ENCODE results near the gene GGA1. TPM values are rescaled to one million over a fixed set of nuclear protein-coding genes. Genes with fewer than 3 reads are reported as not detected.

GGA1 gene
- total and polyA plus RNA-seq, 10 of the 15 experiments (the other 5 are each of a cell fraction or from before 2014, with no cell fraction given): 1.4 to 79.4 (median 44.4) TPM

DNA sequence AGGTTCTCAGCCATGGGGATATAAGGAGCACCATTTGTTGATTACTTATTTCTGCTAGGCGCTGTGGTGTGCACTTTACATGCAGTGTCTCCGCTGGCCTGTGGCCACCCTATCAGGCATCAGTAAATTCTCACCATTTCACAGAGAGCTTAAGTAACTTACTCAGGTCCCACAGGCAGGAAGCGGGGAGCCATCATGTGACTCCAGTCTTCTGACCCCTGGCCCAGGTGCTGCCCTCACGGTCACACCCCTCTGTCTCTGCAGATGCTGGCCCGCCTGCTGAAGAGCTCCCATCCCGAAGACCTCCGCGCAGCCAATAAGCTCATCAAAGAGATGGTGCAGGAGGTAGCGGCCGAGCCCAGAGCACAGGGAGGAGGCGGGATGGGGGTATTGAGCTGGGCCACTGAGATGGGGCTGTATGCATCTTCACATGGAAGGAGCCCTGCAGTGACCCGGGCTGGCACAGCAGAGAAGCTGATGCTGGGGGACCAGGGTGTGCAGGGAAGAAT, 12.8 kb downstream of the GGA1 start (continued):
- TF ChIP-seq, protein P1, sequence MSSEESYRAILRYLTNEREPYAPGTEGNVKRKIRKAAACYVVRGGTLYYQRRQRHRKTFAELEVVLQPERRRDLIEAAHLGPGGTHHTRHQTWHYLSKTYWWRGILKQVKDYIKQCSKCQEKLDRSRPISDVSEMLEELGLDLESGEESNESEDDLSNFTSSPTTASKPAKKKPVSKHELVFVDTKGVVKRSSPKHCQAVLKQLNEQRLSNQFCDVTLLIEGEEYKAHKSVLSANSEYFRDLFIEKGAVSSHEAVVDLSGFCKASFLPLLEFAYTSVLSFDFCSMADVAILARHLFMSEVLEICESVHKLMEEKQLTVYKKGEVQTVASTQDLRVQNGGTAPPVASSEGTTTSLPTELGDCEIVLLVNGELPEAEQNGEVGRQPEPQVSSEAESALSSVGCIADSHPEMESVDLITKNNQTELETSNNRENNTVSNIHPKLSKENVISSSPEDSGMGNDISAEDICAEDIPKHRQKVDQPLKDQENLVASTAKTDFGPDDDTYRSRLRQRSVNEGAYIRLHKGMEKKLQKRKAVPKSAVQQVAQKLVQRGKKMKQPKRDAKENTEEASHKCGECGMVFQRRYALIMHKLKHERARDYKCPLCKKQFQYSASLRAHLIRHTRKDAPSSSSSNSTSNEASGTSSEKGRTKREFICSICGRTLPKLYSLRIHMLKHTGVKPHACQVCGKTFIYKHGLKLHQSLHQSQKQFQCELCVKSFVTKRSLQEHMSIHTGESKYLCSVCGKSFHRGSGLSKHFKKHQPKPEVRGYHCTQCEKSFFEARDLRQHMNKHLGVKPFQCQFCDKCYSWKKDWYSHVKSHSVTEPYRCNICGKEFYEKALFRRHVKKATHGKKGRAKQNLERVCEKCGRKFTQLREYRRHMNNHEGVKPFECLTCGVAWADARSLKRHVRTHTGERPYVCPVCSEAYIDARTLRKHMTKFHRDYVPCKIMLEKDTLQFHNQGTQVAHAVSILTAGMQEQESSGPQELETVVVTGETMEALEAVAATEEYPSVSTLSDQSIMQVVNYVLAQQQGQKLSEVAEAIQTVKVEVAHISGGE (CRISPR knock-in tag; IDR thresholded peaks at IDR 0.05): no peak

DNA sequence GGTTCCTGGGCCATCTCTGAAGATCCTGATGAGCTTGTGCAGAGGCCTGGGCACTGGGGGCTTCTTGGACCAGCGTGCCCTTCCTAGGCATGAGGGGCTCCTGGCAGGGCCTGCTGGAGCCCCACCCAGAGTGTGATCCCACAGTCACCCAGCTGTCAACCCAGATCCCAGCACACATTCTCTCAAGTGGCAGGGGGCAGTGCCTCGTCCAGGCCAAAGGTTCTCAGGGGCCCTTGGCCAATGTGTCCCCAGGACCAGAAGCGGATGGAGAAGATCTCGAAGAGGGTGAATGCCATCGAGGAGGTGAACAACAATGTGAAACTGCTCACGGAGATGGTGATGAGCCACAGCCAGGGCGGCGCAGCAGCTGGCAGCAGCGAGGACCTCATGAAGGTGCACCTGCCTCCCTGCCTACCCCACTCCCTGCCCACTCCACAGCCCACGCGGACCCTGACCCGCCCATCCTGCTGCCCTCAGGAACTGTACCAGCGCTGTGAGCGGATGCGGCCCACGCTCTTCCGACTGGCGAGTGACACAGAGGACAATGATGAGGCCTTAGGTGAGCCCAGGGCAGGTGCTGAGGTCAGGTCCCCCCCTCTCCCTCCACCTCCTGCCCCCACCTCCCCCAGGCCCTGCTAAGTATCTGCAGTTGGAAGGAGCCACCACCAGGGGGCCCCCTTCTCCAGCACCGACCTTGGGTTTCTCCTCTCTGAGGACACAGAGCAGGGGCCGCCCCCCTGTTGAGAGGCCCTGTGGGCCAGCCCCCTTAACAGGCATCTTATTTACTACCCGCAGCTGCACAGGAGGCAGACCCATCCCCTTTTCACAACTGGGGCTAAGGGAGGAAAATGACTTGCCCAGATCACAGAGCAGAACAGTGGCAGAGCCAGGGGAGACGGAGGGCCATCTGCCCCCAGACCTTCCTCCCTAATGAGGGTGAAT, 14.7 kb downstream of the GGA1 start:
- in situ Hi-C loops (cut with MboI) (no loop called here), intact Hi-C loops (cut with micrococcal nuclease; ENCODE audit: unreplicated experiment) (loop anchor here (1.0 kb wide), 1 partner anchor 58 kb away; no protein-coding TSS in a partner anchor)
- ChIA-PET SMC1A (ENCODE audit: uncharacterized antibody, unreplicated experiment) (interaction anchor here (1.6 to 5.9 kb wide), 3 partner anchors 18 to 58 kb away, joined by 3 to 69 read pairs (median 6); partner anchors contain the start of genes PDXP and SH3BP1), POLR2A (interaction anchor here (1.4 kb wide), 1 partner anchor 37 kb away, joined by 3 read pairs; no protein-coding TSS in a partner anchor), CTCF (interaction anchor here (0.6 to 14.9 kb wide), 7 partner anchors 11 to 83 kb away, joined by 3 to 275 read pairs (median 26); partner anchors contain the start of genes LGALS1, NOL12, PDXP and SH3BP1), RAD21 (ENCODE audit: unreplicated experiment) (interaction anchor here (0.6 to 7.1 kb wide), 8 partner anchors 11 to 58 kb away, joined by 3 to 76 read pairs (median 4); partner anchors contain the start of genes PDXP and SH3BP1)
- H3K9me3 ChIP-seq (replicated peaks; ENCODE audit: control insufficient read depth, insufficient read depth, low read length): no peaks in the 10 kb centered on the region
- BruUV-seq (replicated peaks): no TSS peak
- no peak overlapping the region for H3K4me2 ChIP-seq (ENCODE audit: control insufficient read depth, insufficient read depth)
- H3K4me1 ChIP-seq (ENCODE audit: control insufficient read depth, insufficient read depth, low read length): peaks cover 29% of the 10 kb centered on the region
- H3K4me3 ChIP-seq: no peak overlapping the region
- H3K79me2 ChIP-seq (ENCODE audit: control insufficient read depth, insufficient read depth, low read length): no peaks in the 10 kb centered on the region
- peaks cover 21 to 26% of the 10 kb centered on the region in 2 experiments for H3K36me3 ChIP-seq (ENCODE audit: control insufficient read depth in 2 of 2, insufficient read depth in 2 of 2, low read length in 1 of 2)
- H4K20me1 ChIP-seq (ENCODE audit: control insufficient read depth, insufficient read depth): no peaks in the 10 kb centered on the region
- H3K27ac ChIP-seq (ENCODE audit: control insufficient read depth, insufficient read depth): no peak overlapping the region
- WGBS (ENCODE audit: insufficient coverage, insufficient replicate concordance, low lambda C conversion rate, missing lambda C conversion rate): 58% methylated on average over 19 of the region's 22 CpGs
- H3K9ac ChIP-seq (ENCODE audit: control insufficient read depth, insufficient read depth, low read length): no peak overlapping the region
- no peak for DNase-seq (ENCODE audit: low read depth, low spot score)
- no peak overlapping the region for H2AFZ ChIP-seq (ENCODE audit: control insufficient read depth, low read depth, low read length)
- peak; percentile 44 for FAIRE-seq
- peak; percentile 88 for ATAC-seq
- H3K27me3 ChIP-seq (replicated peaks in 1 of 2; ENCODE audit: control insufficient read depth in 2 of 2, insufficient read depth in 2 of 2, low read length in 1 of 2): no peaks in the 10 kb centered on the region
- peak; percentile 68 to 92 (median 74) for TF ChIP-seq CTCF (IDR thresholded peaks at IDR 0.05 in 2 of 3, conservative IDR thresholded peaks at IDR 0.05 in 1 of 3; ENCODE audit: control insufficient read depth in 2 of 3, extremely low read depth in 1 of 3, insufficient read depth in 1 of 3, low read depth in 3 of 3, low read length in 3 of 3)
- TF ChIP-seq, protein P2, sequence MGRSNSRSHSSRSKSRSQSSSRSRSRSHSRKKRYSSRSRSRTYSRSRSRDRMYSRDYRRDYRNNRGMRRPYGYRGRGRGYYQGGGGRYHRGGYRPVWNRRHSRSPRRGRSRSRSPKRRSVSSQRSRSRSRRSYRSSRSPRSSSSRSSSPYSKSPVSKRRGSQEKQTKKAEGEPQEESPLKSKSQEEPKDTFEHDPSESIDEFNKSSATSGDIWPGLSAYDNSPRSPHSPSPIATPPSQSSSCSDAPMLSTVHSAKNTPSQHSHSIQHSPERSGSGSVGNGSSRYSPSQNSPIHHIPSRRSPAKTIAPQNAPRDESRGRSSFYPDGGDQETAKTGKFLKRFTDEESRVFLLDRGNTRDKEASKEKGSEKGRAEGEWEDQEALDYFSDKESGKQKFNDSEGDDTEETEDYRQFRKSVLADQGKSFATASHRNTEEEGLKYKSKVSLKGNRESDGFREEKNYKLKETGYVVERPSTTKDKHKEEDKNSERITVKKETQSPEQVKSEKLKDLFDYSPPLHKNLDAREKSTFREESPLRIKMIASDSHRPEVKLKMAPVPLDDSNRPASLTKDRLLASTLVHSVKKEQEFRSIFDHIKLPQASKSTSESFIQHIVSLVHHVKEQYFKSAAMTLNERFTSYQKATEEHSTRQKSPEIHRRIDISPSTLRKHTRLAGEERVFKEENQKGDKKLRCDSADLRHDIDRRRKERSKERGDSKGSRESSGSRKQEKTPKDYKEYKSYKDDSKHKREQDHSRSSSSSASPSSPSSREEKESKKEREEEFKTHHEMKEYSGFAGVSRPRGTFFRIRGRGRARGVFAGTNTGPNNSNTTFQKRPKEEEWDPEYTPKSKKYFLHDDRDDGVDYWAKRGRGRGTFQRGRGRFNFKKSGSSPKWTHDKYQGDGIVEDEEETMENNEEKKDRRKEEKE (IDR thresholded peaks at IDR 0.05): no peak
- TF ChIP-seq ETV6 (conservative IDR thresholded peaks at IDR 0.05 in 1 of 2, IDR thresholded peaks at IDR 0.05 in 1 of 2; ENCODE audit: borderline replicate concordance in 1 of 2, low read depth in 1 of 2): no peak
- 0 out of 2 replicates have a peak, but pooled peaks have one; percentile 9 for TF ChIP-seq SMARCA5 (IDR thresholded peaks at IDR 0.05)
- TF ChIP-seq ZNF24 (IDR thresholded peaks at IDR 0.05): no peak
- no peak for TF ChIP-seq SUPT20H (IDR thresholded peaks at IDR 0.05; ENCODE audit: borderline replicate concordance, control insufficient read depth, low read depth, low read length)
- TF ChIP-seq BHLHE40 (IDR thresholded peaks at IDR 0.05; ENCODE audit: borderline replicate concordance in 1 of 2, low read depth in 2 of 2, low read length in 1 of 2): 0 out of 4 replicates have a peak, but pooled peaks have one; percentile 9 to 18

All from GM12878 (cell line).